Cerebellar cortex (tissue), 1 donor: ENCODE results near the gene POLQ.
"Not testable (repeated sequence)": the region's sequence is repeated elsewhere in the genome, so short reads cannot be mapped to it uniquely, and the experiment has no call there.

ENCODE experiments used
- DNase-seq: peaks from one replicate; pipeline ENCODE4 v3.0.0-alpha.2; 2015; ENCODE audit warnings: low spot score

The POLQ gene

DNA sequence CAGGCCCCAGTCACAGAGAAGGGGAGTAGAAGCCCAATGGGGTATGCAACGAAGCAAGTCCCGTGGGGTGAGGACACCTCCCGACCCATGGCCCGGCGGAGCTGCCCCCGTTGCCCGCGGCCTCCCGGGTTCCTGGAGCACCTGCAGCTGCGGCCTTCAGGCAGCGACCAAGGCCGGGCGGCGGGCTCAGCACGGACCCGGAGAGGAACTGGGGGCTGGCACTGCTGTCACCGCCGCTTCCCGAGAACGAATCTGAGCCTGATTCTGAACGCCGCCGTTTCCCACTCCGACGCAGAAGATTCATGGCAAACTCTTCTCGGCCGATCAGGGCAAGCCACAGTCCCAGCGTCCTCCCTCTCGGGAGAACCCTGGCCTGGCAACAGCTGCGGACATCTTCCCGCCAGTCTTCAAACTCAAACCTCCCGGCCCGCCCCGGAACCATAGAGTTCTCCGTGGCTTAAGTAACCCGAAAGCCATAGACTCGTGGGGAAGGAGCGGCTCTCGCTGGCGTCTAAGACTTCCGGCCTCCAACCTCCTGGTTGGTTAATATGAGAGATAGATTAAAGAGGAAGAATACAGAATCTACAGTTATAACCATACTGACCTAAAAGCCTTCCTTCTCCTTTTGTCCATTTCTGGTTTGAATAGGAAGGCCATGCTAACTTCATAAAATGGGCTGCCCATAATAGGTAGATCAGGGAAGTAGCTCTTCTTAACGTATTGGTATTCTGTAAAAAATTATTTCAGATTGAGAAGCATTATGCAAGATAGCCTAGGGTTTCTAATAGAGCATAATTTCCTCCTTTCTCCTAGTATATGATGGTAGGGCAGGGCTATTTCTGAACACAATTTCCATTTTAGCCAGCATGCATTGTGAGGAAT is at the start of gene POLQ:
TSS of gene POLQ (minus strand) at position 415 of the 882 bp plus-strand sequence. CDS start at position 304, 111 bp downstream.
- DNase-seq: peak; percentile 98

DNA sequence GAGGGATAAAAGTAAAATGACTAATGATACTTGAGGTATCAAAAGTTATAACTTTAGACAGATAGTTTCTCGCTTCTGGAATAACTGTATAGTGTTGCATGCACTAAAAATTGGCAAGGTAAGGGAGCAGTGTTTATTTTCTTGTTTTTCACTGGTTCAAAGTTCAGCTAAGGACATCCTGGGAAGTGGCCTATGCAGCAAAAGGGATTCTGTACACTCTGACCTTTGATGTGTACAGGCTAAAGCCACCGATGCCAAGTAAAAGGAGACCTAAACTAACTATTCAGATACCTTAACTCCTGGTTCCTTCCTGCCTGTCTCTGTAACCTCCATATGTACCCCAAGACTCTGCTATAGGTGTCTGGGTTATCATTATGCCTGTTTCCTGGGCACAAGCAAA is 49.1 kb upstream of the POLQ start:
- DNase-seq: no peak

DNA sequence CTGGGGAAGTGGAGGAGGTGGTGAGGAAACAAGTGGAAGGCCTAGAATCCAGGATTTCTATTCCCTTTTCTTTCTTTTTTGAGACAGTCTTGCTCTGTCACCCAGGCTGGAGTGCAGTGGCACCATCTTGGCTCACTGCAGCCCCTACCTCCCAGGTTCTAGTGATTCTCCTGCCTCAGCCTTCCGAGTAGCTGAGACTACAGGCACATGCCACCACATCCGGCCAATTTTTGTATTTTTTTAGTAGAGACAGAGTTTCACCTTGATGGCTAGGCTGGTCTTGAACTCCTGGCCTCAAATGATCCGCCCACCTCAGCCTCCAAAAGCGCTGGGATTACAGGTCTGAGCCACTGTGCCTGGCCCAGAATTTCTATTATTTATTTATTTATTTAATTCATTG is 48.0 kb upstream of the POLQ start:
- not testable (repeated sequence) for DNase-seq

DNA sequence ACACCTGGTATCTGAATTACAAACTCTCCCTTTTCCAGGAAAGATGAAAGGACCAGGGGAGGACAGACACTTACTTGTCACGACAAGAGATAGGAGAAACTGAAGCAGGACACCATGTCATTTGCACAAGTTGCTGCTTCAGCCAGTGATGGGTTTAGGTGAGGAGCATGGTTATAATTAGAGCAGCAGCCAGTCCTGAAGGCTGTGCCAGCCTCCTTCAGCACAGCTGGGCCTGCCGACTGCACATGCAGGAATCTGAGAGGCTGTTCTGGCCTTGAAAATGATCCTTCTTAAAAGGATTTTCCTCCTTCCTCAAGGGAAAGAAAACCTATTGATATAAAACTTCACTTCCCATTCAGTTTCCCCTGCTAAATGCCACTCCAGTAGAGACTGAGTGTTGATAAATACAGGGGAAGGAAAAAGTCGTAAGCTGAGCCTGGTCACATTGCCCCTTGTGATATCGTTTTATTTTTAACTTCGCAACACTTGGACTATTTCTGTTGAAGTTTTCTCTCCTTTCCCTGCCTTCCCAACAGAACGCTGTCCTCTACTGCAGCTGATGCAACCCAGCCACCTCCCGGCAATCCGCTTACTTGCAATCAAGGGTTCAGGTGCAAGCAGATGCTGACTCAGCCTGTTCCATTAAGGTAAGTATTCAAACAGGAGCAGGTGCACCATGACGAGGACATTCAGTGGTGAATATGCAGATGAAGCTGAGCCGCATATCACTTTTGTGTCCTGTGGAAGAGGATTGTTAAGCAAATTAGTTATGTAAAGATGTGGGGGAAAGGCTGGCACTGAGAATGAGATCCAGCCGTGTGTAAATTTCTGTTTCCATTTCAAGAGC is 47.3 kb upstream of the POLQ start, which contains the start of gene FBXO40:
TSS of gene FBXO40 (plus strand) at position 524 of the 847 bp plus-strand sequence. CDS start 27,197 bp downstream, outside the sequence.
- DNase-seq: no peak

DNA sequence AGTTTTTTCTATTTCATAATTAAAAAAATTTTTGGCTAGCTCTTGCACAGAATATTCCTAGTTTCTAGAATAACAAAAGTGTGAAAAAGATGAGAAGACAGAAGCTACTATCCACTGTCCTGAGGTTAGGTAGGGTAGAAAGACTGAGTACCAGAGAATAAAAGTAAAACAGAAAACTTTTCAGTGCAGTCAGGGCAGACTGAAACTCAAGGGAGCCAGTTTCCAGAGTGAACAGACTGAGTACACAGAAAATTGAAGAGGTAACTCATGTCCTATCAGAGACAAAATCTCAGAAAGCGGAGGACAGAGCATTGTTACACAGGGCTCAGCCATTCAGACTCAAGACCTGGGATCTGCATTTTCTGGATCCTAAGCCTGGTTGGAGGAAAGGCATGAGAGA is 38.6 kb upstream of the POLQ start:
- no peak for DNase-seq

DNA sequence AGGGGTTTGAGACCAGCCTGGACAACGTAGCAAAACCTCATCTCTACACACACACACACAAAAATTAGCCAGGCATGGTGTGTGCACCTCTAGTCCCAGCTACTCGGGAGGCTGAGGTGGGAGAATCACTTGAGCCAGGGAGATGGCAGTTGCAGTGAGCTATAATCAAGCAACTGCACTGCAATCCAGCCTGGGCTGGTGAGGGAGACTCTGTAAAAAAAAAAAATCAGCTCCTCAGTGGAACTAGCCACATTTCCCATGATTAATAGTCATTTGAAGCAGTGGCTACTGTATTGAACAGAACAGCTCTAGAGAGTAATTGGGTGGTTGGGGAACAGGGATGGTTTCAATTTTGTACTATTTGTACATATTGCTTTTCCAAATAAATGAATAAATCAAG is 35.9 kb upstream of the POLQ start:
- no peak for DNase-seq

DNA sequence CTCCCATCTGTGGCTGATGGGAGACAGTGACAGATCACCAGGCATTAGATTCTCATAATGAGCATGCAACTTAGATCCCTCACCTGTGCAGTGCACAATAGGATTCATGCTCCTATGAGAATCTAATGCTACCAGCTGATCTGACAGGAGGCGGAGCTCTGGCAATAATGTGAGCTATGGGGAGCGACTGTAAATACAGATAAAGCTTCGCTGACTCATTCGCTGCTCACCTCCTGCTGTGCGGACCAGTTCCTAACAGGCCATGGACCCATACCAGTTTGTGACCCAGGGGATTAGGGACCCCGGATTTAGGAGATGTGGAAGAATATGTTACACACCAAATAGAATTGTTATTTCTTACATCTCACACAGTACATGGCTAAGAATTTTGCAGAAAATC is 28.7 kb upstream of the POLQ start:
- no peak for DNase-seq

DNA sequence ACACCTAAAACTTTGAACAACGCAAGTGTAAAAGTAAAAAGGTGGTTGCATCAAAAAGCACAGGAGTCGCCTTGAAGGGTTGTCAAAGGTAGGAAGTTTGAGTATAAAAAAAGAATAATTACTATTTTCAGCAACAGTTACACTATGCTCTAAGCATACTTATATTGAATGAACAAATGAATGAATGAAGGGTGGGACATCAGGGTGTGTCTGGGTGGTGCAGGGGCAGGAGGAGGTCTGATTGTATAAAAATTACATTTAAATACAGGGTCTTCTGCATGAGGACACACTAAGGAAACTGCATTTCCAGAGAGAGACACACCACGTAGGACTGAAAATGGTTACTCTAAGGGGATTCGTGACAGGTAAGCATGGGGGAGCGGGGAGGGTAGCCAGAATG is 21.9 kb upstream of the POLQ start, which contains the start of gene ARGFX:
TSS of gene ARGFX (plus strand) at position 301 of the 400 bp plus-strand sequence. CDS start 2,765 bp downstream, outside the sequence.
- no peak for DNase-seq

DNA sequence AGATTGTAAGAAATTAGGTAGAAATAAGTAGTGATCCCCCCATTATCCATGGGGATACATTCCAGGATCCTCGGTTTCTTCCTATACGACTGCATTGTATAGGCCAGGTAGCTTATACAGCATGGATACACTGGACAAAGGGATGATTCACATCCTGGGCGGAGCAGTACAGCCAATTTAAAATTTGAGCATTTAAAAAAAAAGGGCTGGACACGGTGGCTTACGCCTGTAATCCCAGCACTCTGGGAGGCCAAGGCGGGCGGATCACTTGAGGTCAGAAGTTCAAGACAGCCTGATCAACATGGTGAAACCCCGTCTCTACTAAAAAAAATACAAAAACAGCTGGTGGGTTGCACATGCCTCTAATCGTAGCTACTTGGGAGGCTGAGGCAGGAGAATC is 21.0 kb upstream of the POLQ start:
- no peak for DNase-seq

DNA sequence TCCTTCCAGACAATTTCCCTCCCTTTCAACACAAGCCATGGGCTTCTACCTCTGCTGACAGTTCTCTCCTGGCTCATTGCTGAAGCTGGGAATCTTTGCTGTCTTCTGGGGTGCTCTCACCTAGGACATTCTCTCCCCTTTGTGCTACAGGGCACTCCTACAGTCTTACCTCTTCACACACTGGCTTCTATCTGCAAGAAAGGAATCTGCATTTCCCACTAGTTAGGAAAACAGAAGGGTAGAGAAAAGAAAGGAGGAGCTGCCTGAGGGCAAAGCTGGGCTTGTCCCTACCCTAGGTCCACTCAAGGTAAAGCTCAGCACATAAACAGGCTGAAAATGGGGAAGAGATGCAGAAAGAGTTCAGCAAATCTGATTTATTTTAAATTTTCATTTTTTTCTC is 16.4 kb upstream of the POLQ start:
- DNase-seq: no peak

DNA sequence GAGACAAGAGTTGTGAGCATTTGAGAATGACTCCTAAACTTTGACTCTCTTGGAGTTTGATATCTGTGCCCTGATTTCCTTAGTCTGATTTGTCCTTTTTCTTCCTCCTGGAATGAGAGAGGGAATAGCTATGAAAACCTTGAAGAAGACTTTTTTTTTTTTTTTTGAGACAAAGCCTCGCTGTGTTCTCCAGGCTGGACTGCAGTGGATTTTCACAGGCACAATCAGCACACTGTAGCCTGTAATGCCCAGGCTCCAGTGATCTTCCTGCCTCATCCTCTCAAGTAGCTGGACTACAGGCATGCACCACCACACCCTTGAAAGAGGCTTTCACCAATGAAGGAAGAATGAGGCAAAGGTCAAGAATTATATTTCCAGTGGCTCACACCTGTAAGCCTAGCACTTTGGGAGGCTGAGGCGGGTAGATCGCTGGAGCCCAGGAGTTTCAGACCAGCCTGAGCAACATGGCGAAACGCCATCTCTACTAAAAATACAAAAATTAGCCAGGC is 11.7 kb upstream of the POLQ start:
- DNase-seq: no peak

DNA sequence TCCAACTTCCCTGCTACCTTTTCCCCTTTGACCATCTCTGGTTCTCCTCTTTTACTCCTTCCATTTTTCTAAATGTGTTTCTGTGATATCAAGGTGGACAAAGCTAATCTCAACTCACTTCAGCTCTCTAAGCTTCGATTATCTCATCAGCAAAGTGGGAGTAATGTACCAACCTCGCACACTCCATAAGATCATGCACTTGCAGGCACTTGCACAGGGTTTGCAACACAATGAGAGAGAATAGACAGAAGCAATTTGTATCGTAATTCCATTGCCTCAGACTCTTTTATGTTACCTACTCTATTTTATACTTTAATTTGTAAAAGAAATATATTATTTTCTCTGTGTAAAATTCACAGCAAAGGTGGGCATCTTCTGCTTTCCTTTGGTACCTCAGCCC is 7.0 kb upstream of the POLQ start:
- DNase-seq: no peak

DNA sequence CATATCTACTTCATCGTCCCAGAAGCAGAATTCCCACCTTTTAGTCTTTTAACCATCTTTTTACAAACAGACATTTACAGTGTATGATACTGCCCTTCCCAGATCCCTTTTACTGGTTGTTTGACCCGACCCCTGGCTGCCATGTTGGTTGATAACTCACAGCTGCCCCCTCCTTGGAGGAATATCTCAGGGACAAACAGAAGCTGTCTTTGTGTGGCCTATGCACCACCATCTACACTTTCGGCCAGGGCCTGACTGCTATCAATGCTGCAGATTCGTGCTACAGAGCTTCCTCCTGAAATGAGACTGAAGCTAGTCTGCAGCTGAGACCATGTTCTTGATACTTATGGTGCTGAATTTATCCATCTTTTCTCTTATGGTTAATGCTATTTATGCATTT is 6.6 kb upstream of the POLQ start:
- no peak for DNase-seq

DNA sequence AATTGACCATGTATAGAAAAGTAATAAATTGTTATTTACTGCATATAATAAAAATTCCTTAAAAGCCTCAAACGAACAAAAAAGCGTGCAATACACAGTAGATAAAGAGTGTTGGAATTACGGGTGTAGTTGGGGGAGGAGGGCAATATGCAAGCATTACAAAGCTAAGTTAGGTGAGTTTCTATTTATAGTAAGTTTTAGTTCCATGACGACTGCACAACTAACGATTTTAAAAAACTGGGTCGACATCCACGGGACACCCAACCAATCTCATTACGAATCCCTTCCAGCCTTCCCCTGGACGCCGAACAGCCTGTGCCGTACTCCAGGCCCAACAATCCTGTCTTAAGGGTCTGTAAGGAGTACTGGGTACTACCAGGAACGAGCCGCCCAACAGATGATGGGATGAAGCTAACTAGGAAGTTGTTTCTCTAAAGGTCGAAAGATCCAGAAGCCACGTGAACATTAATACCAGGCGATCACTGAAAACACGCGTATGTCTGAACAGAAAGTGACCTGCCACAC is 677 bp downstream of the POLQ start:
- DNase-seq: peak; percentile 12

DNA sequence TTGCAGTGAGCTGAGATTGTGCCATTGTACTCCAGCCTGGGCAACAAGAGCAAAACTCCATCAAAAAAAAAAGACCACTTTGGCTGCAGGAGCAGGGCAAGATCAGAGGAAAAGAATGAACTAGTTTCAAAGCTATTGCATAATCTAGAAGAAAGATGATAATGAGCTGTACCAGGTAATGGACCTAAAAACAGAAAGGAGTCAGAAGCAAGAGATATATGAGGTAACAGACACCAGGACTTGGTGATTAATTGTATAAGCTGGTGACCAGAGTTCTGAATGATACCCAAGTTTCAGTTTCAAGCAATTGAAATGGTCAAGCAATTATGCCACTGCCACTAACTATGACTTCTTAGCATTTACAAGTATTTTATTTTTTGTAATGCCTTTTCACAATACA is 2.9 kb downstream of the POLQ start:
- DNase-seq: no peak

DNA sequence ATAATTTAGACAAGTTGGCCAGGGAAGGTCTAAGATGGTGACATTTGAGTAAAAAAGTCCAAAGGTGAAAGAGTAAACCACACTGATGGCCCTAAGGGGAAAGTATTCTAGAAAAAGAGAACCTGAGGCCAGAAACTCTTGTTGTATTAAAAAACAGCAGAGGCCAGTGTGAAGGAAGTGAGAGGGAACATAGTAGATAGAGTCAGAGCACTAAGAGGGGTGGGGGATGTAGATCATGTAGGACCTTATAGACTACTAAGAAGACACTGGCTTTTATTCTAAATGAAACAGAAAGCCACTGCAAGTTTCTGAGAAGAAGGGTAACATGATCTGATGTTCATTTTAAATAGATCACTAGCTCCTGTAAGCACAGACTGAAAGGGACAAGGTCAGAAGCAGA is 14.5 kb downstream of the POLQ start:
- no peak for DNase-seq

DNA sequence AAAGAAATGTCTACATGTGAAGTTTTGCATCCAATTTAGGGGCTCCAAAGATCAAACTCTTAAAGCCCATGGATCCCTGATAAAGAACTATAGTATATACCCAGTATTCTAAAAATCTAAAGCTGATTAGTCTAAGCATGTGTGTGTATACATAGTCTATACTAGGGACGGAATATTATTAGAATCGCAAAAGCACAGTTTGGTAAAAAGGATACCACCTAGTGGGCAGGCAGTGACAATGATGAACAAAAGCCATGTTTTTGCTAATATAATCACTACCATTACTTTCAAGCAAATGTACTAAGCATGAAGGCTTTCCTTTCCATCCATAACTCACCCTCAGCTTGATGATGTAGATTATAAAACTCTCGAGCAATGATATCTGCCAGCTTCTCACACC is 16.5 kb downstream of the POLQ start:
- peak; percentile 41 for DNase-seq

DNA sequence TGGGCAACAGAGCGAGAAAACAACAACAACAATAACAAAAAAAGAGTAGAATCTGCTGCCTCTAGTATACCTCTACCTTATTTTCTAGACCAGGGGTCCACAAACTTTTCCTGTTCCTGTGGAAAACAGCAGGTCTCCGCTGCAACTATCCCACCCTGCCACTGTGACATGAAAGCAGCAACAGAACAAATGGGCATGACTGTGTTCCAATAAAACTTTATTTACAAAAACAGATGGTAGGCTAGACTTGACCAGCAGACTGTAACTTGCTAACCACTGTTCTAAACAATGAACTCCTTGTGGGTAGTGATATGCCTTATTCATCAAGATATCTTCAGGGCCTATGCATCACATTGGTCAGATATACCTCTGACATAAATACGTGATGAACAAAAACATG is 25.3 kb downstream of the POLQ start:
- no peak for DNase-seq

DNA sequence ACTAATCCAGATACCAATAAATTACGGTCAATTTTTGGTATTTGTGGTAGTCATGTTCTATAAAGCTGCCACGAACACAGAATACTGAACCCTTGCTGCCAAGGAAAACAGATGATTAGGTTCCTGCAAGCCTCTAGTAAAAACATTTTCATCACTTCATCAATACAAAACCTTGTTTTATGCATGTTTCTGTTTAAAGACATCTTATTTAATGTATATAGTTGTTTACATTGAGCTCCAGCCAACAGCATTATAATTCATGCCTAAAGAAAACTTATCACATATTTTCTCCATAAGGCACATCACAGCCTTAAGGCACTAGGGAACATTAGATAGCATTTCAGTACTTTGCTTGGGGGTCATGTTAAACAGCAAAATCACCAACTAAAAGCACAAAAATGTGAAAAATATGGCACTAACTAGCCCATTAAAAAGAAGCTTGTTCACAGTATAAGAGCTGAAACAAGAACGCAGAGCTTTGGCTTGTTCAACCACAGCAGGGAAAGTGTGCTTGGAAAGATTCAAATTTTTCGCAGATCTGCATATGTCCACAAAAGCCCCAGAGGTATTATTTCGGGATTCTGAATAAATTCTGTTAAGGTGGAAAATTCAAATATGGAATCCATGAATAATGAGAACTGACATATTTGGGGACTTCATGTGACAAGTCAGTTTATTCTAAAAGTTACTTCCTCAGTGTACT is 27.7 kb downstream of the POLQ start:
- DNase-seq: no peak

DNA sequence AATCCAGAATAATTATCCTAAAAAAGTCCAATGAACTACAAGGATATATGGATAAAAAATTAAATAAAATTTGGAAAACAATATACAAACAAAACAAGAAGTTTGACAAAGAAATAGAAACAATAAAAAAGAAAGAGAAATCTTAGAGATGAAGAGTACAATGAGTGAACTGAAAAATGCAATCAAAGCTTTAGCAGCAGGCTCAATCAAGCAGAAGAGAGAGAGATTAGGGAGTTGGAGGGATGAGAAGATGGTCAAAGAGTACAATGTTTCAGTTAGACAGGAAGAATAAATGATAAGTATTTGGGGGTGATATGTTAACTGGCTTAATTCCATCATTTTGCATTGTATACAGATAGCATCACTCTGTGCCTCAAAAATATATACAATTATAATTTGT is 29.9 kb downstream of the POLQ start:
- DNase-seq: no peak

DNA sequence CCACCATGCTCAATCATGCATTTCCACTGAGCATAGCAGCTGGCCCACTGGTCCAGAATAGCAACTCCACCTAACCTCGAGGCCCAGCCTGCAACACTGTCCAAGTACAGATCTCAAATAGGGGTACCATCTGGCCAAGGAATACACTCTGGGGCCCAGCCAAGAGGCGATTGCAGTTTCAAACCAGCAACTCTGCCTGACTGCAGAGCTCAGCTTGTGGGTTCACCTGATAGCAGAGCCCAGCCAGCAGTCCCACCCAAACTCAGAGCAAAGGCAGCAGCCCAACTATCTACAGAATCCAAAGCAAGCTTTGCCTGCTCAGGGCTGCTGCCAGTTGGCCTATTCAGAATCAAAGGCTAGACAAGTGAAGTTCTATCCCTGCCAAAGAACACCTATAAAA is 30.5 kb downstream of the POLQ start:
- DNase-seq: no peak

DNA sequence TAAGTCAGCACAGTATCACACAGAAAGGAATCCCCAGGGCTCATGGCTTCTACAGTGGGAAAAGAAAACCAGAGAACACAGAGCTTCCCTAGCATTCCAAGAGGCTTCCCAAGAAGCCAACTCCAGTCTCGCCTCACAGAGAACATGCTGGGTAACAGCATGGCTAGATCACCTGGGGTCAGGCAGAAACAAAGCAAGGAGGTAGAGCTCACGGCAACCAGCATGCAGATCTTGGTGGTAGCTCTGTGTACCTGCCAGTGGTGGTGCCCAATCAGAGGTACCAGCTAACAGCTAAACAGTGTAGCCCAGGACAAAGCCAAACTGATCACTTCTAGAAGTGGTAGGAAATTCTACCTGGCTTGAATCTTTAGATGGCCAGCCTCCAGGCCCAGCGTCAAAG is 31.3 kb downstream of the POLQ start:
- DNase-seq: no peak
